HG02642 (cell line): Measurements from ENCODE around the gene RBM23.

ENCODE experiments used
- ATAC-seq: cut with Tn5 transposase; IDR thresholded peaks from one replicate; pipeline ENCODE4 v1.9.1; 2021; ENCODE audit warnings: mild to moderate bottlenecking; ENCODE audit not compliant: unreplicated experiment, poor library complexity

RBM23 gene

DNA sequence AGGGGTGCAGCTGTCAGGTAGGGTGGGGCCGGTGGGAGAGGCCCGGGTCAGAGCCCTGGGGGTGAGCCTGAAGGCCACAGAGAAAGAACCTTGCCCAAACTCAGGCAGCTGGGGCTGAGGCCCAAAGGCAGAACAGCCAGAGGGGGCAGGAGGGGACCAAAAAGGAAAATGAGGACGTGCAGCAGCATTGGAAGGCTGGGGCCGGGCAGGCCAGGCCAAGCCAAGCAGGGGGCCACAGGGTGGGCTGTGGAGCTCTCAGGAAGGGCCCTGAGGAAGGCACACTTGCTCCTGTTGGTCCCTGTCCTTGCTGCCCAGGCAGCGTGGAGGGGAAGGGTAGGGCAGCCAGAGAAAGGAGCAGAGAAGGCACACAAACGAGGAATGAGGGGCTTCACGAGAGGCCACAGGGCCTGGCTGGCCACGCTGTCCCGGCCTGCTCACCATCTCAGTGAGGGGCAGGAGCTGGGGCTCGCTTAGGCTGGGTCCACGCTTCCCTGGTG lies 72.1 kb downstream of the RBM23 start:
- ATAC-seq: no peak

DNA sequence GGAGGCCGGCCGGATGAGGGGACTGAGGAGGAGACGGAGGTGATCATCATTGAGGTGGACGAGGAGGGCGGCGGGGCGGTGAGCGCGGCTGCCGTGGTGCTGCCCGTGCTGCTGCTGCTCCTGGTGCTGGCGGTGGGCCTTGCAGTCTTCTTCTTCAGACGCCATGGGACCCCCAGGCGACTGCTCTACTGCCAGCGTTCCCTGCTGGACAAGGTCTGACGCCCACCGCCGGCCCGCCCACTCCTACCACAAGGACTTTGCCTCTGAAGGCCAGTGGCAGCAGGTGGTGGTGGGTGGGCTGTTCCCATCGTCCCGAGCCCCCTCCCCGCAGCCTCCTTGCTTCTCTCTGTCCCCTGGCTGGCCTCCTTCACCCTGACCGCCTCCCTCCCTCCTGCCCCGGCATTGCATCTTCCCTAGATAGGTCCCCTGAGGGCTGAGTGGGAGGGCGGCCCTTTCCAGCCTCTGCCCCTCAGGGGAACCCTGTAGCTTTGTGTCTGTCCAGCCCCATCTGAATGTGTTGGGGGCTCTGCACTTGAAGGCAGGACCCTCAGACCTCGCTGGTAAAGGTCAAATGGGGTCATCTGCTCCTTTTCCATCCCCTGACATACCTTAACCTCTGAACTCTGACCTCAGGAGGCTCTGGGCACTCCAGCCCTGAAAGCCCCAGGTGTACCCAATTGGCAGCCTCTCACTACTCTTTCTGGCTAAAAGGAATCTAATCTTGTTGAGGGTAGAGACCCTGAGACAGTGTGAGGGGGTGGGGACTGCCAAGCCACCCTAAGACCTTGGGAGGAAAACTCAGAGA lies 72.9 kb downstream of the RBM23 start:
- no peak for ATAC-seq

DNA sequence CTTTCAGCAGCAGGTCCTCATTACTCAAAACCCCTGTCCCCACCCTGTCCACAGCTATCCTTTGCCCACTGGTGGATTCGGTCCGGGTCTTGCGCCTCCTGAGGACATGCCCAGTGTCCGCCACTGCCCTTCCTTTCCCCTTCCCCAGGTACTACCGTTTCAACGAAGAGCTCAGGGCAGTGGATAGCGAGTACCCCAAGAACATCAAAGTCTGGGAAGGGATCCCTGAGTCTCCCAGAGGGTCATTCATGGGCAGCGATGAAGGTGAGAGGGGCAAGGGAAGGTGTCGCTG lies 73.9 kb downstream of the RBM23 start:
- ATAC-seq: no peak

DNA sequence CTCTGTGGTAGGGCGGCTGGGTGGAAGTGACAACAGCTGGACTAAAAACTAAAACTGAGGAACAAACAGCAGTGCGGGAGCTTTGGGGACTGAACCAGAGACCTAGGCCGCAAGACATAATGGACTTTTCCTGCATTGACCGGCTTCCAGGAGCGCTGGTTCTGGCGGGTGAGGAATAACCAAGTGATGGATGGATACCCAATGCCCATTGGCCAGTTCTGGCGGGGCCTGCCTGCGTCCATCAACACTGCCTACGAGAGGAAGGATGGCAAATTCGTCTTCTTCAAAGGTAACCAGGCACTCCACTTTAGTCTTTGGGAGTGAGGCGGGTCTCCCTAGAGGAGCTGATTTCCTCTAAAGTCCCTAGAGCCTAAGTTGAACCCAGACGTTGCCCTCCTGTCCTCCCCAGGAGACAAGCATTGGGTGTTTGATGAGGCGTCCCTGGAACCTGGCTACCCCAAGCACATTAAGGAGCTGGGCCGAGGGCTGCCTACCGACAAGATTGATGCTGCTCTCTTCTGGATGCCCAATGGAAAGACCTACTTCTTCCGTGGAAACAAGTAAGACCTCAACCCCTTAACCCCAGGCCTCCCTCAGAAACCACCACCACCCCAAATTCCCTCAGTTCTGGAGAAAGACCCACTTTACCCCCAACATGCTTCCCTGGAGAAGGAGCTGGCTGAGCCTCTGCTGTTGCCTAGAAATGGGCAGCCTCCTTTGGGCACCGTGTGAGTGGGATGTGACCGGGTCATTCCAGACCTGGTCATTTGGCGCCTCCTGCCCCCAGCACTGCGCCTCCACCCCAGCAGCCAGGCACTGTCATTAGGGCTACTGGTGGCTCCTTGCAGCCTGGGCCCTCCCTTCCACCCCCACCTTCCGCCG lies 74.5 kb downstream of the RBM23 start:
- ATAC-seq: no peak
